Measurements from ENCODE around the gene SIX2.

- TF ChIP-seq CTCF (IDR thresholded peaks at IDR 0.05) (no peak), POLR2A (IDR thresholded peaks at IDR 0.05) (no peak)
Observed at GRCh38 chr2:45044916-45045315, 35.7 kb upstream of the SIX2 start.

All from lower leg skin (tissue), 3 donors.